Measurements from ENCODE around the gene FBXL4.

FBXL4 gene

DNA sequence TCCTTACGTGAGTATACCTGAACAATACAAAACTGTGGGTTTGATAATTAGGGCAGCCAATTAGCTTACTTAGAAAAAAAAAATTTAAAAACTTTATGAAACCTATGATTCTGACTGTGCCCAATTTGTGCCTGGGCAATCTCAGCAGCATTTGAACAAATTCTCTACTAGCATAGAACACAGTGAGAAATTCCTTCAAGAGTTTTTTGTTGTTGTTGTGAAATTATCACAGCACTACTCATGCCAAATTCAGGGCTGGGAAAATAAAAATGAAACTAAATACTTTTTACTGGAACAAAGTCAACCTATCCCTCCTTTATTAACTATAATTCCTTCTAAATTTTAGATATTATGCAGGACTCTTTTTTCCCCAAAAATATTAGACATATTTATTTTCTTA, 70.5 kb downstream of the FBXL4 start:
- DNase-seq = no peak

DNA sequence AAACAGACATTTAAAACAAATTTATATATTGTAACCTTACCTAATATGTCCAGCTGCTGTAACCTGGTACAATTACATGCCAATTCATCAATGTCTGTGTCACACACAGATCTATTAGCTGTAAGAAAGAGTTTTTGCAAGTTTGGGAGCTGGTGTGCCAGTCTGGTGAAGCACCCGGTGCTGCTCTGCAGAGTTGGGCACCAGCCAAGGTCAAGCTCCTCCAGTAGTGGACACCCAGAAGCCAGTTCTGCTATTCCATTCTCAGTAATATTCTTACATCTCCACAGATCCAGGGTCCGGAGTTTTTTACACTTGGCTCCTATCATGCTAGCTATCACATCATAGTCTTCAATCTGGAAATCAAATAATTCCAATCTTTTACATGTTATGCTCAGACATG, 72.4 kb downstream of the FBXL4 start:
- no peak for DNase-seq

DNA sequence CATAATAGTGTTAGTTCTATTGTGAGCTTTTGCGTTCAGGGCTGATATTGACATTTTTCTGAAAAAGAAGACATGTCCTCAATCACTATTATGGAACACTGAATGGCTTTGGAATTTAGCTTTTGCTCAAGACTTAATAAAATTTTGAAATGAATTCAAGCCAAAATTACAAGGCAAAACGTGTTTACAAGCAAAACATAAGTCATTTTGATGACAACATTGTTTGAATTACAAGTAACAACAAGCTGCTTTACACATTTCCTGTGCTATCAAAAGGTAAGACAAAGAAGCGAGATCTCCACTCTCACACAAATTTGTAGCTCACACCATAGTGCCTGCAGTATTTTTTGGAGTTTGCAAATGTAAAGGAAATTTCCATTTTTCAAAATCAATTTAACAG, 75.9 kb downstream of the FBXL4 start:
- DNase-seq = no peak

DNA sequence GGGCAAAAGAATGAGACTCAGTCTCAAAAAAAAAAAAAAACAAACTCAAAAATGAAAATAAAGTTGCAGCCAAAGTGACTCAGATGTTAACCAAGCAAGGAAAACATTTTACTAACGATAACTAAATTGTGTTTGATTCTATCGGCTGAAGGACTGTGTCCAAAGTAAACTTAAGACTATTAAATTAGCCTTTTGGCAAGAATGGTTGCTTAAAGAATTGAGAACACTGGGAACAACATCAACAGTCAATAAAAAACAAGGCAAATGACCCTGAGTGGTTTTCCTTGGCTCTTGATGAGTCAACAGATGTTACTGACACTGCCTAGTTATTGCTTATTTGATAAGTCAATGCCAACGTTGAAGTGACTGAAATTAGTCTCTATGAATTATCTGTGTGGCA, 76.7 kb downstream of the FBXL4 start:
- DNase-seq = no peak

DNA sequence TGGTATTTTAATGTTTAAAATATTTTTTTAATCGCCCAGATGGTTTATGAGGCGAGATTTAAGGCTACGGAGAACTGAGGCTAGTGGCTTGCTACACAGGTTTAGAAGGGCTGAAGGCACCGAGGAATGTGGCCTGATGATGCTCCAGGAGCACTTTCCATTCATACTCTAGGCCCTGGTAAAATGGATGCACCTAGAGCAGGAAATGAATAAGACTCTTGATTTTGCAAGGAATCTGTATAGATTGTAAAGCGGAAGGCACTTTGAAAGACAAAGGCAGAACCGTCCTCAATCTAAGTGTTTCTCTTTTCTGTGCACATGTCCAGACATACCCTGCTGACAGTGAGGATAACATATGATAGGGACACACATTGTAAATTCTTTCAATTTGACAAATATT, 83.2 kb downstream of the FBXL4 start:
- DNase-seq = no peak

DNA sequence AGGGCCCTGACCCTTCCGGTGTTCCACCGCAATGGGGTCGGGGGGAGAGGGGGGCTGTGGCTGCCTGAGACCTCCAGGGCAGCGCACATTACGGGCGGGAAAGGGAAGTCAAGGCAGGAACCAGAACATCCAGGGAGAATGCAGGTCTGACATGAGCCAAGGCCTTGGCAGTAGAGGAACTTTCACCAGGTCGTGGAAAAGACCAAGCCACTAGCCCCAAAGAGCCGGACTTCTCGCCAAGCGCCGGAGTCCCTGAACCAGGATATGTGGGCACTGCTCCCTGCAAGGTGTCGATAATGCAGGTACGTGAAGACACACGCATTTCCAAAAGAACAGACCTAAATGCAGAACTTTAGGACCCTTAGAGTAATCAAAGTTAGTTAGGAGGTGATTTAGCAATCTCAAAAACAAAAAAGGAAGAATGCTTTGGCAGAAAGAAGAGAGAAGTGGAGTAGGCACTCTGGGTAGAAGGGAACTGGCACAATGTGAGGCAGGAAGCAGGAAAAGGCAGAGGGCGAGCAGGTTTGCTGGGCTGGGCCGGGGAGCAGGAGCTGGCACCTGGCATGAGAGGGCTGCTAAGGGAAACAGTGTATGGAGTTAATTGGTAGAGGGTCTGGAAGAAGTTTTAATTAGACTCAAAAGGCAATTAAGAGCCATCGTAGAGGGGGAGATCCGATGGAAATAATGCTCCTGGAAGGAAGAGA, 99.1 kb downstream of the FBXL4 start:
- no peak for DNase-seq

DNA sequence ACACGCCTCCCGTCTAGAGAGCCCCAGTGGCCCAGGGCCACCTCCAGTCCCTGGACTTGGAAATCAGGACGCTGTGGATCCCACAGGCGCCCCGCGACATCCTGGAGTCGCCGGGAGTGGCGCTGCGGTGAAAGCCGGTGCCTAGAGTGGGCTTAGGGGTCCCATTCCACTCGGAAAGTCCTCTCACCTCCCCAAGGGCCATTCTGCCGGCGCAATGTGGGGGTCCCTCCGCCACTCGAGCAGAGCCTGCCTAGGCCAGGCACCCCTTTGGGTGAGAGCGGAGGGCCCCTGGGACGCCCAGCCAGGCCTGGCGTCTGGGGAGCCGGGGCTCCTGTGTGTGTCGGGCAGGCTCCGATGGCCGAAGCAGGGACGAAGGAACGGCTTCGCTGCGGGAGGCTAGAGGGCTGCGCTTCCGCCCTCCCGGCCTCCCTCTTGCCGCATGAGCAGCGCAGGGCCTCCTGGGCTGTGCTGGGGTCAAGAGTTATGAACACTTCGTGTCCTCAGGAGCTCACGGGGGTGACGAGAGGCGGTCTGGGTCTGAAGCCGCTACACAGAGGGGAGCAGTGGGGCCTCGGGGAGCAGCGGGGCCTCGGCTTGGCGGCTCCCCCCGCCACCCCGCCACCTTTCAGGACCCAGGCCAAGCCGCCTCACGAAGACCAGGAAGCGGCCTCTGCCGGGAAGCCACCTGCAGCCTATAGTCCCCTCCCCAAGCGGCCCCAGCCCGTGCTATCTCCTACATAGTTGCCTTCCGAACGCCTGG, 99.8 kb downstream of the FBXL4 start:
- DNase-seq = no peak

DNA sequence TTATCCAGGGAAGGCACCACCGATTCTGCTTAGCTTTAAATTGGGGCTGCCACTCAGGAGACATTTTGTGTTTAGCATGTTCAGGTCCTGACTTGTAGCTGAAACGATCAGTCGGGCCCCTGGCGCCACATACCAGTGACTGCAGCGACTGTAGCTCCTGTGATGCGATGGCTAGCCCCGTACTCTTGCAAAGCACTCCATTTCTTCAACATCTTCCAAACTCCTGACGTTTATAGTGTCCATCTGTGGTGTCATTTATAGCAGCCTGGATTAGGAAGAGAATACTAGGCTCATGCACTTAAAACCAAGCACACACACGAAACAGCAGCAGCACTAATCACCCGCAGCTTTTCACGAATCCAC, 100.3 kb downstream of the FBXL4 start:
- DNase-seq = peak in 1 of 2 experiments; percentile 23

DNA sequence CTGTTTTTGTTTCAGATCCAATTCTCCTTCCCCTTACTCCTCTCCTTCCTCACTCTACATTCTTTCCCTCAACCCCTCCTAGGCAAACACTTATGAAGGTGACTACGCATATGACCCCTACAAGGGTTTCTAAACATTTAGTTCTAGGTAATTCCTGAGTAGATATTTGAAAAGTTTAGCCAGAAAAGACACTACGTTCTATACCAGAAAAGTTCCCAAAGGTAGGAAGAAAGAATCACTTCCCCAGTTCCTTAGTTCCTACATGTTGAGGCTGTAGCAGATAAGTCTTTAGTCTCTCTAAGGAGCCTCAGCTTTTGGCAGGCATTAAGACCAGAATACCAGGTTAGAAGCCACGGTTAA, 101.7 kb downstream of the FBXL4 start:
- DNase-seq = no peak

GRCh38 chr6:98845211-98846020, 102.3 kb downstream of the FBXL4 start:
- DNase-seq = peak; percentile 93 to 95

- peak in 1 of 2 experiments; percentile 68 for DNase-seq
Measured at GRCh38 chr6:98844244-98845210, 103.2 kb downstream of the FBXL4 start.

DNA sequence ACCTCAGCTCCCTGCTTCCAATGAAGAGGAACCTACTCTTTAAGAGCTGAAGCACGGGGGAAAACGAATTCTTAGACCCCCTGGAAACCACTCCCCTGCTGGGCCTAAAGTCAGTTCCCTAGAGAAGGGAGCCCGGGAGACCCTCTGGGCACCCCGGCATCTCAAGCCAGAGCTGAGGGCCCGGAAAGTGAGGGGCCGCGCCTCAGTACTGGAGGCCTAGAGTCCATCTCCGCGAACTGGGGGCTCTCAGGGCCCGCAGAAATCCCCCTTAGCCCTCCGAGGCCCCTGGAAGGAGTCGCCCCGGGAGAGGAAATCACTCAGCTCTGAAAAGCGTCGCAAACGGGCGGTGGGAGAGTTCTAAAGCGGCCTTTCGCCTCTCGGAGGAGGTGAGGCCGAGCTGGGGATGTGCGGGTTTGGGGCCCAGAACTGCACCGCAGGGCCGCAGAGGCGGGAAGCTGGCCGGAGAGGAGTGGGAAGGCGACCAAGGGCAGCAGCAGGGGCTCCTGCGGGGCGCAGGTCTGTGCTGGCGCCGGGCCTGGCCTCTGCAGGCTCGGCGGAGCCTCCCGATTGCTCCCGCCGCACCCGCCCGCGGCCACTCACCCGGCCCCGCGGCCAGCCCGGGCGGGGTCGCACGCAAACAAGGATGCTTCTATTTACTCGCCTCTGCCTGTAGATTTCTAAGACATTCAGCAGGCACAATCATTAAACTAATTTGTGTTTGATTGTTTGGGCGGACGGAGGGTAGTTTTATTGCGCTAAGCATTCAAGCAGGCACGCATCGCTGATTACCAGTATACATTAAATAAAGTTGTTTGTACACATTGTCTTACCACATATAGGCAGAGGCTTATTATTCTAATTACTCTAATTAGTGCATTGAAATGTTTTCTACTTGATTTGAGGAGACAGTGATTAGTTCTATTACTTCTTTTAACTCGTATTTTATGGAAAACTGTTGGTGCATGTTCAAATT, 104.2 kb downstream of the FBXL4 start:
- no peak for DNase-seq

GRCh38 chr6:98842342-98843180, 105.2 kb downstream of the FBXL4 start:
- no peak for DNase-seq

DNA sequence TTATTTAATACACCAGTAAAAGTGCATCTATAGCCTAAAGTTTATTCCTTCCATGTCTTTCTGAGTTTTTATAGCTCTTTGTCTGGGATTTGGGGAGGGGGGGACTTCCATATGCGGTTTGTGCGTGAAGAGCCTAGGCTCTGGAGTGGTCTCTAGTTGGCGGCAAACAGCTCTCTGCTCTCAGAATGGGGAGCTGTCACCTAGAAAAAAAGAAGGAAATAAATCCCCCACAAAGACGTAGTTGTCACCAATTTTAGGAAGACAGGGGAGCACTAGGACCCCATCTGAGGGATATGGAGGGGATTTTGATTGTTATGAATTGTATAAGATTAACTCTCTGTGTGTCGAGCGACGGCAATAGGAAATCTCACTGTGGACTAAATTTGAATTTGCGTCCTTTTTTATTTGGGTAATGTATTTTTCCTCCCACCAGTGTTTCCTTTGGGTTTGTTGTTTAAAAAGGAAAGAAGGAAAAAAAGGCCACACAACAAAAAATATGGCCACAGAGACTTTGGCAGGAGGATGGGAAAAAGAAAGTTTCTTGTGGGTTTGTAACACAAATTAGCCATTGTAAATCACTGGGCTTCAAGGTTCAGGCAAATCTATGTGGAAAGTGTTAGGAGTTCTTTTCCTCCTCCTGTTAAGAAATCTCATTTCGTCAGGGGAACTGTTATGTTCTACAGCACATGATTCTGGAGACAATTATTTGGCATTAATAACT, 106.0 kb downstream of the FBXL4 start:
- DNase-seq = no peak

DNA sequence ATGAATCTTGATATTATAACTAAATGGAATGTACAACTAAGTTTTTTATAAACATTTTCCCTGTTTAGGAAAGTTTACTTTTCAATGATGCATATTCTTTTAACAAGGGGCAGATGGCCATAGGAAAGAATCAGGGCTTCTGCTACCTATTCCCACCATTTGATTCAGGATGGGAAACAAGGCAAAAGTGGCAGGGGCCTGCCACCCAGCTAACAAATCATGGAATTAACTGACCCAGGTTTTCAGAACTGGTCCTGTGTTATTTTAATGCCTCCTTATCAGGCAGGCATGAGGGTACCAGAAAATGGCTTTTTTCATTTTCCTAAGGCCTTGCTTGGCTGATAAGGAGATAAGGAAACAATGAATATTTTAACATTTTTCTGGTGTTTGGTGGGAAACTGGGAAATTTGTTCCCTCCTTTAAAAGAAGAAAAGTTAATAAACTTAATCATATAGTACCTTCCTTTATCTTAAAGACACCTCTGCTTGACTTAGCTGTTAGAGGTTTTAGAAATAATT, 106.7 kb downstream of the FBXL4 start:
- no peak for DNase-seq

GRCh38 chr6:98840385-98840784, 107.4 kb downstream of the FBXL4 start:
- DNase-seq = no peak

GRCh38 chr6:98839781-98840361, 107.9 kb downstream of the FBXL4 start:
- peak; percentile 26 to 73 for DNase-seq

DNA sequence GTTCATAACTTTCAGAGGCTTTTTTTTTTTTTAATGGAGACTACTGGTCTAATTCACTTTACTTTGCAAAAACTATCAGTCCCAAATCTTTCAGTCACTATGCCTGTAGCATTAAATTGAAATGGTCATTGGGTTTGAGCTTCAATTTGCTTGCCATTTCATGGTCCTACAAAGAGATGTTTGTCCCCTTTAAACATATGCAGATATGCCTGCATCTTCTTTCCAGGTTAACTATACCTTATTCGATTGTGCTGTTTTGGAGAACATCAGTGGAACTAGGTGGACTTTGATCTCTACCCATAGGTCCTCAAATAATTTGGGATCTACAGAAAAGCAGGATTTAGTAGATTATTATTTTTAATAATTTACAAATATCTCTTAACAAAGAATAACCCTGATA, 108.8 kb downstream of the FBXL4 start:
- no peak for DNase-seq

GRCh38 chr6:98838032-98838431, 109.7 kb downstream of the FBXL4 start:
- DNase-seq = peak; percentile 11 to 48
